Left hindlimb (tissue), 1 donor: ENCODE measurements around the gene SUV39H1.

ENCODE experiments used
- DNase-seq: peaks from one replicate; pipeline ENCODE4 v3.0.0-alpha.2; 2018

Gene SUV39H1

DNA sequence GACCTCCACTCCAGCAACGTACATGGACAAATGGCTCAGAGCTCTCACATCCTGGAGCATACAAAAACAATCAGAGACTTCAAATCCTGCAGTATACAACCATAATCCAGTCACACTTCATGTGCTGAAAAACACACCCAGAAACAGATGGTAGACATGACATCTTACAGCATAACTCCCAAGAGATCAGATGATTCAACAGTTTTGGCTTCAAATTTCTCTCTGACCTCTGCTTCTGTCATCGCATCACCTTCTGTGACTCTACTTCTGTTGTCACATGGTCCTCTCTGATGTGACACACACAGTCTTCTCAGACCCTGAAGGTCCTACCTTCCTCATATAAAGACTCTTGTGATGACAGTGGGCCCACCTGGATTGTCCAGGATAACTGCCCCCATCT is 18.5 kb downstream of the SUV39H1 start:
- no peak for DNase-seq

GRCh38 chrX:48715876-48716502 is 19.5 kb downstream of the SUV39H1 start:
- no peak for DNase-seq

DNA sequence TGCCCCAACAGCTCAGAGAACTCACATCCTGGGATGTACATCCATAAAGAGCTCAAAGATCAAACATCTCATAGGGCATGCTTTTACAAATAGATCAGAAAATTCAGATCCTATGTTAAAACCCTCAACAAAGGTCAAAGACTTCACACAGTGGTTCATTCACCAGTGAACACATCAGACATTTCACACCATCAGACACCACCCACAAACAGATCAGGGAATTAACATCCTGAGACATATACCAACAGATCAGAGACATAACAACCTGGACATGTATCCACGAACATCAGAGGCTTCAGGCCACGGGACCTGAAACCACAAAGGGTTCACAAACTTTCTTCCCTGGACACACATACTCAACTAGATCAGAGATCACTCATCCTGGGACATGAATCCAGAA is 23.4 kb downstream of the SUV39H1 start:
- no peak for DNase-seq

- DNase-seq = no peak
Observed at GRCh38 chrX:48720577-48721250, 24.2 kb downstream of the SUV39H1 start.

DNA sequence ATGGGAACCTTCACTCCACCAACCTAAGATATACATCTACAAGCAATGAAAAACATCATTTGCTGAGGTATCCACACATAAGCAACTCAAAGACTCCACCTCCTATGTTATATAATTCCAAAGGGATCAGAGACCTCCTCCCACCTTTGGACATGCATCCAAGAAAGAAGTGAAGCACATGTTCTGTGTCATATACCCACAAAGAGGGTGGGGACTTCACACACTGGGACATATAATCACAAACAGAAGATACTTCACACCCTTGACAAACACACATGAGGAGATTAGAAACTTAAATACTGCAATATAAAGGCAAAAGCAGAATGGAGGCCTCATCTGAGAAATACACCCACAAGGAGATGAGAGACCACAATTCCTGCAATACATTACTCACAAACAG is 25.4 kb downstream of the SUV39H1 start:
- DNase-seq = no peak

DNA sequence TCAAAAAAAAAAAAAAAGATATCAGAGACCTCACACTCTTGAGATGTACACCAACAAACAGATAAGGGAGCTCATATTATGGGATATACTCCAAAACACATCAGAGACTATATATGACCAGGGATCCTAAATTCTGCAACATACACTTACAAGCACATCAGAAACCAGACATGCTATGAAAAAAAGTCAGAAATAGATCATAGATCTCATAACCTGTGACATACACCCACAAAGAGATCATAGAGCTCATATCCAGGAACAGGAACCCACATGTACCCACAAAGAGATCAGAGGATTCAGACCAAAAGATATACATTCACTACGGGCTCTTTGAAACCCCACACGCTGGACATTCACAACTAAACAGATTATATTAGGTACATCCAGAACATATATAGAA is 30.1 kb downstream of the SUV39H1 start:
- no peak for DNase-seq

- no peak for DNase-seq
Observed at GRCh38 chrX:48728653-48729052, 32.1 kb downstream of the SUV39H1 start.

DNA sequence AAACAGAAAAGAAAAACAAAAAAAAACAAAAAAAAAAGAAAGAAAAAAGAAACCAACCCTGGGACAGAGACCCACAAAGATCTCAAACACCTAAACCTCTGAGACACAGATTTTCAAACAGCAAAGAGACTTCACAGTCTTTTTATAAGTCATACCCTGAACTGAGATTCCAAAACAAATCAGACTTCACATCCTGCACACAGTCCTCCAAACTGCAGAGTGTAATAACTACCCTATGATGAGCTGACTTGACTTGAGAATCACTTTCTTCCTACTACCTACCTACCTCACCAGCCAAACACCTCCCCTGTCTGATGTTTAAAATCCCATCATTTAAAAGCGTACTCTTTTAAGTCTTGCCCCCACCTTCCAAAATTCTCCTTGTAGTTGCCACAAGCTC is 39.8 kb downstream of the SUV39H1 start:
- DNase-seq = no peak

DNA sequence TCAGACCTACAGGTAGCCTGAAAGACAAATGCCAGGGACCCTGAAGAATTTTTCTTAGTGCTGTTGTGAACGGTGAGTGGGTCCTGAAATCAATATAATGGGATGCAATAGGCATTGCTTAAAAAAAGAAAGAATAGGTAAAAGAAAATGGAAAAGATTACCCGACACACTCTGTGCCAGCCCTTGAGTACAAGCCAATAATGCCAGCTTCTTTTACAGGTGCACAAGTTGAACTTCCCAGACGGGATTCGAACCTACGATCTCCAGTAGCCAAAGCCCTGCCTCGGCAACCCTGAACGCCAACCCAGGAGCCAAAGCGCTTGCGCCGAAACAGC is 40.3 kb downstream of the SUV39H1 start:
- DNase-seq = no peak

DNA sequence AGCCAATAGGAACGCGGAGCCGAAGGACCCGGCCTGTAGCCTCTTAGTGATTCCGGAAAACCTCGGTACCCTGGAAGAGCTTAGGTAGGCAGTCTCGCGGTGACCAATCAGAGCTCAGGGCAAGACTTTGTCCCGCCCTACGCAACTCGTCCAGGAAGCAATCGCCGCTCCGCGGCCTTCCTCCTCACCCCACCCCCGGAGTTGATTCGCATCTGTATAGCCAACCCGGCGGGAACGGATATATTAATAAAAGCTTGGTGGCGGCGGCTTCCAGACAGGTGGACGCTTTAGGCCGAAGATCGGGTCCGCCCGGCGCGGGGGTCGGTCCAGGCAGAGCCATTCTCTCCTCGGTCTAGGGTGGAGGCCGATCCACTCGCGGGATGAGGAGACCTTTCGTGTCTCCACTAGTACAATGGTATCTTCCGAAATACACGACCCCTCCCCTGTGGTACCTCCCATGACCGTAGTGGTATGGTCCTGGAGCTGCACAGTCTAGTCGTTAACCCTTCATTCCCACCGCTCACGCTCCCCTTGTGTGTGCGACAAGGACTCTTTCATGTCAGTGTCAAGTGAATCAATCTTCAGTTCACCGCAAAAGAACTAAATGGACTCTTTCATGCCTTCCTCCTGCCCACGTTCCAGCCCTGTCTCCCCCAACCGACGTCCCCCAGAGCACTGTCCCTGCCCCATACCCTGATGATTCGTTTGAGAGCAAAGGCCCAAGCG is 40.8 kb downstream of the SUV39H1 start:
- peak; percentile 94 for DNase-seq

- DNase-seq = no peak
Observed at GRCh38 chrX:48737940-48738339, 41.4 kb downstream of the SUV39H1 start.

DNA sequence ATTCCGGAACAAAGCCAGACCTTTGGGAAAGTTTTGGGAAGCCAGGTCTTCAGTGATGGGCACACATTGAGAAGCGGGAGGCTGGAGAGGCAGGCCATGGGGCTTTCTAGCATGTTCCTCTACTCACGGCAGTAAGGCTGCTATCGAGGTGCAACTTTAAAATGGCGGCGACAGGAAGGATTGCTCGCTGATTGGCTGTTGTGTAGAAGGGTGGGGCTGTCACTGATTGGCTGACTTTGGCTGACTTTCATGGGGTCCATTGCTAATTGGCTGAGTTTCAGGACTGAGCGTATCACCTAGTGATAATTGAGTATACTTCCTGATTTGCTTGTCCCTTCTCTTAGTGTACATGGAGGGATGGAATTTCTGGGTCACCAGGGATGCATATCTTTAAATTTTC is 45.3 kb downstream of the SUV39H1 start:
- DNase-seq = no peak

GRCh38 chrX:48745222-48745621 is 48.7 kb downstream of the SUV39H1 start:
- DNase-seq = no peak

- DNase-seq = no peak
Observed at GRCh38 chrX:48747415-48748016, 51.0 kb downstream of the SUV39H1 start.

DNA sequence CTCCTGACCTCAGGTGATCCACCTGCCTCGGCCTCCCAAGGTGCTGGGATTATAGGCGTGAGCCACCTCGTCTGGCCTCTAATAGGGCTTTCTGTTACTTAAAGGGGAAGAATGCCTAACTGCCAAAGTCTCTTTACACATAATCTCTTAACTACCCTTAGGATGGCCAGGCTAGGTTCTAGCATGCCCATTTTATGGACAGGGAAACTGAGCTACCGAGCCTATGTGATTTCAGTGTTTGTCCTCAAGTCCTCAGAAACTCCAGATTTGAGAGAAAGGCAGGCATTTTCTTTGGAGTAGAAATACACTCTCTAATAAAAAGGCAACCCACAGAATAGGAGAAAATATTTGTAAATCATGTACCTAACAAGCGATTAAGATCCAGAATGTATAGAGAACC is 52.6 kb downstream of the SUV39H1 start:
- no peak for DNase-seq

- no peak for DNase-seq
Observed at GRCh38 chrX:48751343-48751742, 54.8 kb downstream of the SUV39H1 start.

- DNase-seq = no peak
Observed at GRCh38 chrX:48752498-48752897, 56.0 kb downstream of the SUV39H1 start.

DNA sequence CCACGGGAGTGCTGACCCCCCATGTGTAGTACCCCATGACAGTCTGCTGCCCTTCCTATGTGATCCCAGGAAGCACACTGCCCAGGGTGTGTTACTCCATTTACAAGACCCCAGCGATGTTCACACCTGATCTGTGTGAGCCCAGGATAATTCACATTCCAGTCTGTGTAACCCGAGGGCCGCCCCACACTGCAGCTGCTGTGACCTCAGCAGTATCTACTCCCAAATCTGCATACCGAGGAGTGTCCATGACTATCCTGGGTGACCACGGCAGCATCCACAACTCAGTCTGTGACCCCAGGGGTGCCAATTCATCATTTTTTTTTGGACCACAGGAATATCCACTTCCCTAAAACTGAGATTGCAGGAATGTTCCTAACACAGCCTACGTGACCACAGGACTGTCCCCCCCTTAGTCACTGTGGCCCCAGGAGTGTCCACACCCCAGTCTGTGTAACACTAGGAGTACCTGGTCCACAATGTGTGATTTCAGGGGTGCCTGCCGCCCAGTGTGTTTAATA is 57.2 kb downstream of the SUV39H1 start:
- DNase-seq = no peak

GRCh38 chrX:48754238-48754637 is 57.7 kb downstream of the SUV39H1 start:
- no peak for DNase-seq
